GM12878 (cell line): Measurements from ENCODE around the gene SLMAP.

Experiments used
- BCLAF1 ChIP-seq: fragments of 450-650 bp; IDR thresholded peaks from 2 replicates; pipeline ENCODE4 v1.6.1; 2017; ENCODE audit warnings: antibody characterized with exemption, mild to moderate bottlenecking, moderate library complexity
- CTCF ChIP-seq, 3 experiments: IDR thresholded peaks in 2 of 3; conservative IDR thresholded peaks in 1 of 3; 2 replicates each; pipeline ENCODE4 v1.5.1; 2011; ENCODE audit warnings: low read depth in 3 of 3, low read length in 3 of 3, mild to moderate bottlenecking in 3 of 3, control low read depth in 2 of 3, moderate library complexity in 2 of 3, inconsistent platforms in 1 of 3, mixed read lengths in 1 of 3; ENCODE audit not compliant: control insufficient read depth in 2 of 3, insufficient read depth in 1 of 3; ENCODE audit errors: extremely low read depth in 1 of 3
- EZH2 ChIP-seq: IDR thresholded peaks from 2 replicates; pipeline ENCODE4 v1.6.1; 2012; ENCODE audit warnings: low read depth, mild to moderate bottlenecking, control low read depth, inconsistent platforms, low read length, borderline replicate concordance; ENCODE audit not compliant: control insufficient read depth
- GABPA ChIP-seq: IDR thresholded peaks from 2 replicates; pipeline ENCODE4 v1.6.1; 2014; ENCODE audit warnings: antibody characterized with exemption, low read depth, mild to moderate bottlenecking, inconsistent platforms
- NFYA ChIP-seq: IDR thresholded peaks from 2 replicates; pipeline ENCODE4 v1.6.1; 2011; ENCODE audit warnings: low read depth, mild to moderate bottlenecking, low read length, improper control_type of control experiment, borderline replicate concordance
- POLR2AphosphoS5 ChIP-seq: IDR thresholded peaks from 2 replicates; pipeline ENCODE4 v1.6.1; 2011; ENCODE audit warnings: mild to moderate bottlenecking, low read length, inconsistent platforms
- RAD21 ChIP-seq: IDR thresholded peaks from 2 replicates; pipeline ENCODE4 v1.6.1; 2011; ENCODE audit warnings: mild to moderate bottlenecking, low read depth, low read length, moderate library complexity; ENCODE audit not compliant: insufficient read depth
- SP1 ChIP-seq: IDR thresholded peaks from one replicate; pipeline ENCODE4 v1.6.1; 2011; ENCODE audit warnings: low read depth, low read length
- YY1 ChIP-seq: IDR thresholded peaks from 2 replicates; pipeline ENCODE4 v1.6.1; 2011; ENCODE audit warnings: low read depth, mild to moderate bottlenecking, low read length

- TF ChIP-seq CTCF (IDR thresholded peaks at IDR 0.05 in 2 of 3, conservative IDR thresholded peaks at IDR 0.05 in 1 of 3; ENCODE audit: control insufficient read depth in 2 of 3, extremely low read depth in 1 of 3, insufficient read depth in 1 of 3, low read depth in 3 of 3, low read length in 3 of 3): no peak
- TF ChIP-seq BCLAF1: no peak
- TF ChIP-seq GABPA: no peak
- no peak for TF ChIP-seq NFYA
- TF ChIP-seq POLR2AphosphoS5: no peak
- TF ChIP-seq SP1: no peak
- TF ChIP-seq YY1: no peak
- no peak for TF ChIP-seq RAD21
- no peak for TF ChIP-seq EZH2
These were observed 1.7 kb downstream of the SLMAP start for GRCh38 chr3:57757642-57758297.
